ENCODE data around the gene DRICH1. TPM values are rescaled to one million over a fixed set of nuclear protein-coding genes. Genes with fewer than 3 reads are reported as not detected.
"Not testable (repeated sequence)": the region's sequence is repeated elsewhere in the genome, so short reads cannot be mapped to it uniquely, and the experiment has no call there.

The DRICH1 gene, protein sequence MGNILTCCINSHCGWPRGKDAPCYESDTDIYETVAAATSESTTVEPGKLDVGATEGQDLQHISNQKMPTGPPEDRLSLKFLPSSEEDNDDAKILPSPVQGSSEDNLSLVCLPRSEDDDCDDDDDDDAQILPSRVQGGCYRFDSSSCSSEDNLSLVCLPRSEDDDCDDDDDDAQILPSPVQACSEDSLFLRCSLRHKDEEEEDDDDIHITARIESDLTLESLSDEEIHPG
- total RNA-seq = 0.16 TPM
- long read RNA-seq = 0 reads

DNA sequence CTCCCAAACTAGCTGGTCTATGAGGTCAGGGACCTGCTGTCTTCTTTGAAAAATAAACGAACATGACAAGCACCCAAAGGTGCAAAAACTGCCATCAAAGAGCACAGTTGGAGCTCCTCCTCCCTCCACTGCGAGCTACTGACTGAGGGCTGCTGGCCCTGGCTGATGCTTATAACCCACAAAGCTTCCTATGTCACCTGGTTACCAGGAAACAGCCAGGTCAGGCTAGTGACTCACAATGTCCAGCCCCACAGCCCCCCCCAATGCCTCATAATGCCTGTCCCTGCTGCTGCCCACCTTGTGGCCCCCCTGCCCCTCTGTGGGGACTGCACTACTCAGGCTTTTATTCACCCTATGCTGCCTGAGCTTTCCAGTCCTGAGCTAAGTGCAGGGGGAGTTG lies at the start of gene DRICH1:
Gene DRICH1 (minus strand): TSS at position 144 of the 400 bp plus-strand sequence. CDS start 298 bp downstream, outside the sequence.
- DNase-seq = no peak
- intact Hi-C loops (cut with DNase I) = no loop called here
- no peak for ATAC-seq (ENCODE audit: poor library complexity)

DNA sequence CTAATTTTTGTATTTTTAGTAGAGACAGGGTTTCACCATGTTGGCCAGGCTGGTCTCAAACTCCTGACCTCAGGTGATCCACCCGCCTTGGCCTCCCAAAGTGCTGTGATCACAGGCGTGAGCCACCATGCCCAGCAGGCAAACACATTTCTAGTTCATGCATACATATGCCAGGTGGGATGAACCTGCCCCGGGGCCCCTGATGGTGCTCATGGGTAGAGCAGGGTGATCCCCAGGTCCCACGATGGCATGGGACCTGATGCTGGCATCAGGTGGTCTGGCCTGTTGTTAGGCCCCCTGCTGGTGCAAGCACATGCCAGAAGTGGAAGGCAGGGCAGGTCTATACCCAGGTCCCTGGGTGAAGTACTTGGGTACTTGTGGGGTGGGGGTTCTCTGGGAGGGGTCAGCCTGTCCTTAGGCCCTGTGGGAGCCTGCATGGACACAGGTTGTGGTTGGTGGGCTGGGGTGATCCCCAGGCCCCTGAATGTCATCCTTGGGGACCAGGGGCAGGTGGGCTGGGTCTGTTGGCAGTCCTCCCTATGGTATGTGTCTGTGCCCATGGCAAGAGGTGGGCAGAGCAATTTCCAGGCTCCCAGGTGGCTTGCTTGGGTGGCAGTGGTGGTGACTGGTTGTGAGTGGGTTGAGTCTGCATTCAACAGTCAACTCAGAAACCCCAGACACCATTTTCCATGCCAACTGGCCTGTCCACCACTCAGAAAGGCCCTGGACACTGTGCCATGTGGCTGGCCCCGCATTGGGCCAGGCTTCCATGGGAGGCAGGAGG lies 49.1 kb upstream of the DRICH1 start:
- intact Hi-C loops (cut with DNase I) = no loop called here
- ATAC-seq (ENCODE audit: poor library complexity) (no peak), DNase-seq (no peak)

DNA sequence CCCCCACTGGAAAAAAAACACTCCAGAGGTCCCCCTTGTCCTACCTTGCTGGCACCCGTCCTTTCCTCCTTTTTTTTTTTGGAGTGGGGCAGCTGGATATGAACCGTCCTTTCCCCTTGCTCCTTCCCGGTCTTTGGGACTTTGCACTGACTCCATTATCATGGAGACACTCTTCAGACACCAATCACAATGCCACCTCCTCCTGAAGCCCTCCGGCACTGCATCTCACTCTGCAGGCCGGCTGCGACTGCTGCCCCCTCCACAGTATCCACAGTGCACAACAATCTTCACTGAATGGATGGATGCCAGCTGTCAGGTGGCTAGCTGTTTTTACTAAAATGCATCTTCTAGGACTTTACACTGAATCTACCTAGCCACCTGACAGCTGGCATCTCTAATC lies 46.0 kb upstream of the DRICH1 start:
- DNase-seq = peak; percentile 27
- intact Hi-C loops (cut with DNase I) = no loop called here
- no peak for ATAC-seq (ENCODE audit: poor library complexity)

DNA sequence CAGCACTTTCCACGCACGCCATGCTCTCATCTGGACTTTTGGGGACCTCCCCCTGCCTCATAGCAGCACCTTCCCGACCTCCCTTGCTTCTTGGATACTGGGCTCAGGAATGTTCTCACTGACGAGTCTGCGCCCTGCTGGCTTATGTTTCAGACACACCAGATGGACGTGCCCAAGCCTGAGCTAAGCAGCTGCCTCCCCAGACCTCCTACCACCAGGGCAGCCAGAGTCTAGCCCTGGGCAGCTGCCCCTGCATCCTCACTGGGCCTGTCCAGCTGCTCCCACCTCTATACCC lies 45.5 kb upstream of the DRICH1 start:
- intact Hi-C loops (cut with DNase I) = no loop called here
- peak; percentile 33 for DNase-seq
- no peak for ATAC-seq (ENCODE audit: poor library complexity)

DNA sequence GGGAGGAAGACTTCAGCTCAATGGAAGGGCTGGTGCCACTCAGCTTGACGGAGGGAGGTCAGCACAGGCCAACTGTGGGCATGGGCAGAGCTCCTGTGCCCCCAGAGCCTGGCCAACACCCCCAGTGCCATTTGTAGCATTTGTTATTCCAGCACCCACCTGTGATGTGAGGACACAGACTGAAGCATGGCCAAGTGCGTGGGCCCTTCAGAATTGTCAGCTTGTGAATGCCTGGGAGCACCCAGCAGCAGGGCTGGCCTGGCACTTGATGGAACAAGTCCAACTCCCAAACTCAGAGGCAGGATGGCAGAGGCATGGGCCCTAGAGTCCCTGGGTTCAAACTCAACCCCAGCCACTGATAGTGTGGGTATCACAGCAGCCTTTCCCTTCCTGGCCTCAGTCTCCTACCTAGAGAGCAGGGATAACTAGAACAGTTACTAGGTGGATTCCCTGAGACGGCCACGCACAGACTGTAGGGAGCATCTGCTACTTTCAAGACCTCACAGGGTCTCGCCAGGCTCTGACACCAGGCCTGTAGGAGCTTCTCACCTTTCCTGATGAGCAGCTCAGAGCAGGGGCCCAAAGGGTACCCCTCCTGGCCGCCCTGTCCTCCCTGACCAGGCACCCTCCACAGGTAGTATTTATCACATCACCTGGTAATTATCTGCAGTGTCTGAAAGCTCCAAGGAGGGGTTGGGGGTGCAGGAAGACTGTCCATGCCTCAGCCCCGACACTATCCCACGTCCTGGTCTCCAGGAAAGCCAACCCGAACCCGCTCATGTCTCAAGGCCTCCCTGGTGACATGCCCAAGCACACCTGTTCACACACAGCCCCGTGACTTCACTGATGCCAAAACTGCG lies 45.0 kb upstream of the DRICH1 start:
- intact Hi-C loops (cut with DNase I); ATAC-seq (ENCODE audit: poor library complexity): not testable (repeated sequence)
- DNase-seq = peak; percentile 11

DNA sequence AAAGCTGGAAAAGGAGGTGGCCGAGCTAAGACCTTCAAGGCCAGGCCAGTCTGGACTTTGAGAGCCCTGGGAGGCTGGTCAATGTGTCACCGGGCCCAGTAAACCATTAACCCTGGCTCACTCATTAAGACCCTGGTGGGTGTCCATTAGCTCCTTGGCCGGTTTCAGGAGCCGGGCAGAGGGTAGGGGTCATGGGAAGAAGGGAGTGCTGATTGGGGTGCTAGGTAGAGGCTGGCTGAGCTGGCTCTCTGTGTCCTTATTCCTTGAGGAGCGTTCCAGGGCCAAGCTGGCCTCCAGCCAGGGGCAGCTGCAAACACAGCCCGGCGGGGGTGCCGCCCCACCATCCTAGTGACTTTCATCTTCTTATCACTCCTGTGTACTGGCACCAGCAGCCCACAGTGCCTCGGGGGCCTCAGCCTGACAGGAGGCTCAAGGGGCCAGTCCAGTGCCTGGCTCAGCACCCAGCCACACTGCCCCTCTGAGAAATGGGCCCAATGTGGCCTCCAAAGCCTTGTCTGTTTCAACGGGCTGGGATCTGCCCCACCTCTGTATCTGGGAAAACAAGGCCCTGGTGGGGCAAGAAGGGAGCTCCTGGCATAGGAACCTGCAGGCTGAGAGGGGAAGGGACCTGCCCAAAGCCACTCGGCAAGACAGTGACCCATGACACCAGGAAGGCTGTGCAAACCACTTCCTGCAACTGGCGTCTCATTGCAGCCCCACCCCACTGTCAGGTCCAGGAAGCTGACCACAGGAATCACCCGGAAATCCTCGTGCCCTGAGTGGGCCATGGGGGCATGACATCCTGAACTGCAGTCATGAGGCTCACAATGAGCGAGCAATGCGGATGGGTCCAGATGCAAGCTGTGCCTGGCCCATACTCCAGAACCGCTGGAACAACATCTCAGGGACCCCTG lies 43.6 kb upstream of the DRICH1 start:
- intact Hi-C loops (cut with DNase I) = no loop called here
- peak; percentile 57 for DNase-seq
- ATAC-seq (ENCODE audit: poor library complexity) = peak; percentile 32

DNA sequence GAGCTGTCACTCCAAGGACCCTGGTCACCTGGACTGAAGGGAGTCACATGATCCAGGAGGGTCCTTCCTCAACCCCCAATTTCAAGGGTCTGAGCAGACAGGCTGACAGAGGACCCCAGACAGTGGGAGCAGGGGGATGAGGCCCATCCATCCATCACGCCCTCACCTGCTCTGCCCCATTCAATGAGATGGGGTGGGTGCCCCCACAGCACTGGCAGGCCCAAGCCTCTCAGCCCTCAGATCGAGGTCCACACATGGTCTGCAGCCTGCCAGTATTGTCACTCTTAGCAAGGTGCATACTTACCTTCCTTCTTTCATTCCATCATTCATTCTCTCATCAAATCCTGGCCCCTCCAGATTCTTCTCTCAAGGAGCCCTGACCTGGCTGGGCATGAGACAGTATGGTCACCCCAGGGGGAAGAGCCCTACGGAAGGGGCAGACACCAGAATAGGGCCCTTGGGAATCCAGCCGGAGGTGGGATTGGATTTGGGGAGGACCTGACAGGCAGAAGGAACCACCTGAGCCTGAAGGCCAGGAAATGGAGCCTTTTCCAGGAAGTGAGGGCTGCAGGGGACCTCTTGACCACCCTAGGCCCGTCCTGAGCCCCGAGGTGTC lies 42.9 kb upstream of the DRICH1 start:
- peak; percentile 4 for DNase-seq
- ATAC-seq (ENCODE audit: poor library complexity); intact Hi-C loops (cut with DNase I): not testable (repeated sequence)

DNA sequence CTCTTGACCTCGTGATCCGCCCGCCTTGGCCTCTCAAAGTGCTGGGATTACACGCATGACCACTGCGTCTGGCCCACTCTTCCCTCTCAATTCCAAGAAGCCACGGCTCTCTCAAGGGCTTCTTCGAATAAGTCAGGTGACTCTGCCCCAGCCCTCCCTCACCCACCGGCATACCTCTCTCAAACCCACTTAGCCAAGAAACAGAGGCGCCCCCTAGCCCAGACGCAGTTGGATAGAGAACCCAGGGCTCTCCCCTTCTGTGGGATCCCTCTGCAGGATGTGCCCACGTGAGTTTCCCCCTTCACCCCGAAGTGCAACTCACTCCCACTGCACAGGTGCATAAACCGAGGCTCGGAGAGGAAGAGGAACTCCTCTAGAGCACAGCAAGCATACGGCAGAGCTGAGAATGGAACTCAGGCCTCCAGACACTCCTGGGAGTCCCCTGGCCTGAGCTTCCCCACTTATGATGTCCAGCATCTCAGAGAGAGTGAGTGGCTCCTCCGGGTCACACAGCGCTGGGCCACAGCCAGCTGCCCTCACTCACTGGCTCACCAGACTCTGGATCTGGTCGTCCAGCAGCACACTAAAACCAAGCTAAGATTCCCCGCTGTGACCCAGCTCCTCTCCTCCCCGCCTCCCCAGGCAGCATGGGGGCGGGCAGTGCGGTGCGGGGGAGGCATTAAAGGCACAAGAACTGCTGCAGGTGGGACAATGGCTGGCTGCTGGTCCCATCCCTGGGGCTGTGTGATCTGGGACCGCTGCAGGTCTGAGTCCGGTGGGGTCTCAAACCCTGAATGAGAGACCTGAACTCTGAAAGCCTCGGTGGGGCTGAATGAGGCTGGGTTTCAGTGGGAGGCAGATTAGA lies 41.9 kb upstream of the DRICH1 start:
- intact Hi-C loops (cut with DNase I) = no loop called here
- ATAC-seq (ENCODE audit: poor library complexity) = no peak
- peak; percentile 19 for DNase-seq

DNA sequence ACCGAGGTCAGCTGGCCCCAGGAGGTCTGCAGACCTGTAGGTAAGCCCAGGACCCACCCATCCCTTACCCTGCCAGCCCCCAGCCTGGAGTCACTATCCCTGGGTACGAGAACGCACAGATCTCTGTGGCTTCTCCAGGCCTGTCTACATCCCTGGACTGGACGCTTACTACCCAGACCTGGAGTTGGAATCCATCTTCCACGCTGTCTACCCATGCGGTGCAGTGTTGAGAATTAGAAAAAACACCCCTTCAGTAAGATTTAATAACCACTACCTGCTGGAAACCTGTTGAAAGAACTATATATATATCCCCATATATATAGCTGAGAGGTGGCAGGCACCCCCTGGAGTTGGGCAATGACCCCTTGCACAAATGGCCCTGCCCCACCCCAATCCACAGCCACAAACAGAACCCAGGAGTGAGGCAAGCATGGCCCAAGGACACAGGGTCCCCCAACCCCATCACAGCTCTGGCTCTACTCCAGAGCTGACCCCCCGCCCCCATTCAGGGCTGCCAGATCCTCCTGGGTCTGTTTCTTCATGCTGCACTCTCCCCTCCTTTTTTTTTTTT lies 41.0 kb upstream of the DRICH1 start:
- intact Hi-C loops (cut with DNase I) = no loop called here
- ATAC-seq (ENCODE audit: poor library complexity) (no peak), DNase-seq (peak; percentile 25)

DNA sequence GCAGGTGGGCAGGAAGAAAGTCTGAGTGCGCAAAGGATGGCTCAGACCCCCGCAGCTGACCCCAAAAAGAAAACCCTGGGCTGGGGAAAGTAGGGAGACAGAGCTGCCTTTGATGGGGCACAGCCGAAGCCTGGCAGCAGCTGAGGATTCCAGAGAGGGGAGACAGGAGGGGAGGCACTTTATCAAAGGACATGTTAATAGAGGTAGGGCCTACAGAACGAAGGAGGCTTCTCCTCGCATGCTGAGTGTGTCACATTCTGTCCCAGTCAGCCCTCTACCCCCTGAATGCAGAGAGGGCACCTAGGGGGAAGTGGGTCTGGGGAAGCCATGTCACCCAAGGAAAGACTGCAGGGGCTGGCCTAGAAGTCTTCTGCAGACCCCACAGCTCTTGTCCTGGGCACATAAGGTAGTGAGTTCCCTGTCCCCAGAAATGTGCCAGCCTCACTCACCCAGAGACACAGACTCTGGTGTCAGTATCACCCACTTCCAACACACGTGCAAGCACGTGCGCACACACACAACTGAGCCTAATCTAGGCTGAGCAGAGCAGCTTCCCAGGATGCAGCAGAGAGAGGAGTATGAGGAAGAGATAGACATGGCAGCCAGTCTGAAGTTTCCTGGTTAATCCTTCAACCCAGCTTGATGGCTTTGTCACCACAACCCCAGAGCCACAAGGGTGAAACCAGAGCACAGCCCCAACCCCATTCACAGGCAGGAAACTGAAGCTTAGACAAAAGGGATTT lies 40.4 kb upstream of the DRICH1 start:
- ATAC-seq (ENCODE audit: poor library complexity); intact Hi-C loops (cut with DNase I): not testable (repeated sequence)
- peak; percentile 8 for DNase-seq

DNA sequence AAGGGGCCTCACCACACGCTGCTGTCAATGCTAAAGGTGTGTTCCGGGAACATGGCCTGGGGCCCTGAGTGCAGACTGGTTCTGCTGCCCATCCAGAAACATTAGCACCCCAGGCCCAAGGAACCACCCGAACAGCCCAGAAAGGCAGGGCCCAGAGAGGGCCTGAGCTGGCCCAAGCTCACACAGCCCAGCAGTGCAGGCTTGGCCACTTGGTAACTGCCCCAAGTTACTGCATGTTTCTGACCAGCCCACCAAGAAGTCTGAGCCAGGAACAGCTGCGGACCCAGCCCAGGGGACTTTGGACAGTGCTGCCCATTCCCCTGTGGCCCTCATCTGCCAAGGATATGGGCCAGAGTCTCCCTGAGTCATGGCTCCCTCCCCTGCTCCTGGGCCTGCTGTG lies 39.3 kb upstream of the DRICH1 start:
- intact Hi-C loops (cut with DNase I) = not testable (repeated sequence)

DNA sequence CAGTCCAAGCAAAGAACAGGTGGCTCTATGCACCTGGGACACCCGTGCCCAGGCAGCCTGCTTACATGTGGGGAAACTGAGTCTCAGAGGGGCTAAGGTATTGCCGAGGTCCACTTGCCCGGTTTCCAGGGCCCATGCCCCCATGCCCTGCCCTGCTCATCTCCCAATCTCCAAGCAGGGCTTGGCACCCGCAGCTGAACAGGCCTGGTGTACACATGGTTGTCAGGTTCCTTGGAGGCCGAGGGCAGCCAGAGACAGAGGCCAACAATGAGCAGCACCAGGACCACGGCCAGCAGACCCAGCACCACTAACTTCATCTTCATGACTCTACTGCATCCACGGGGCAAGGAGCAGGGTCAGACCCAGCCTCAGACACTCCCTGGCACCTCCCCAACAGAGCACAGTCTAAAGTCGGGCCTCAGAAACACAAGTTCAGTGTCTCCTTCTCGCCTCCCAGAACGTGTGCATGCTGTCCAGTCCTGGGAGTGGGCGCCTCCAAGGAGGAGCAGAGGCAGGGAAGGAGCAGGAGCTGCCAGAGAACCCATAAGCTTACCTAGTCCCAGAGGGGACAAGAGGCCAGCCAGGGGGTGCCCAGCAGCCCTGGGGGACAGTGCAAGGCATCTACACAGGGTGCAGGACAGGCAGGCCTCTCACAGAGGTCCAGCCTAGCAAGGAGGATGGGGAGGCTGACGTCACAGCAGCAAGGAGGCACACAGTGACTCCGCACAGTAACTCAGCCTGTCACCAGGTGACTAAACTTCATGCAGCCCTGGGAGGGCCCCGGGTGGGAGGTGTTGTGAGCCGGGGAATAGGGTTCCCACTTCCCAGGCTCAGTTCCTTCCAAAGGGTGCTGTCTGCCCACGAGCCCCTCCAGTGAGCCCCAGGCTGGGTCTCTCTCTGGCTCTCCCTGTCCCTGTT lies 38.5 kb upstream of the DRICH1 start:
- DNase-seq (peak; percentile 24), ATAC-seq (ENCODE audit: poor library complexity) (no peak)
- intact Hi-C loops (cut with DNase I) = no loop called here

More for the DNA sequence above, 39.3 kb upstream of the DRICH1 start:
- not testable (repeated sequence) for DNase-seq
- ATAC-seq (ENCODE audit: poor library complexity) = peak; percentile 25

DNA sequence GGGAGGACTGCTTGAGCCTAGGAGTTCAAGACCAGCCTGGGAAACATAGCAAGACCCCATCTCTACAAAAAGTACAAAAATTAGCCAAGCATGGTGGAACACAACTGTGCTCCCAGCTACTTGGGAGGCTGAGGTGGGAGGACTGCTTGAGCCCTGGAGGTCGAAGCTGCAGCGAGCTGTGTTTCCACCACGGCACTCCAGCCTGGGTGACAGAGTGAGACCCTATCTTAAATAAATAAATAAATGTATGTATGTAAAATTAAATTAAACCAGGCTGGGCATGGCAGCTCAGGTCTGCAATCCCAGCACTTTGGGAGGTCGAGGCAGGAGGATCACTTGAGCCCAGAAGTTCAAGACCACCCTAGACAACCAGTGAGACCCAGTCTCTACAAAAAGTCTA lies 28.3 kb upstream of the DRICH1 start:
- ATAC-seq (ENCODE audit: poor library complexity); intact Hi-C loops (cut with DNase I): not testable (repeated sequence)
- peak; percentile 5 for DNase-seq

DNA sequence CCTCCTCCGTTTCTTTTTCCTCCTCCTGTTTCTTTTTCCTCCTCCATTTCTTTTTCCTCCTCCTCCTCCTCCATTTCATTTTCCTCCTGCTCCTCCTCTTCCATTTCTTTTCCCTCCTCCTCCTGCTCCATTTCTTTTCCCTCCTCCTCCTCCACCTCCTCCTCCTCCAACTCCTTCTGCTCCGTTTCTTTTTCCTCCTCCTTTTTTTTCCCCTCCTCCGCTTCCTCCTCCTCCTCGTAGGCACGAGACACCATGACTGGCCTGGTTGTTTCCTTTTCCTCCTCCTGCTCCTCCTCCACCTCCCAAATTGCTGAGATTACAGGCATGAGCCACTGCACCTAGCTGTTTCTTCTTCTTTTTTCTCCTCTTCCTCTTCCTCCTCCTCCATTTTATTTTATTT lies 25.6 kb upstream of the DRICH1 start:
- no peak for DNase-seq
- no peak for ATAC-seq (ENCODE audit: poor library complexity)
- intact Hi-C loops (cut with DNase I) = no loop called here

DNA sequence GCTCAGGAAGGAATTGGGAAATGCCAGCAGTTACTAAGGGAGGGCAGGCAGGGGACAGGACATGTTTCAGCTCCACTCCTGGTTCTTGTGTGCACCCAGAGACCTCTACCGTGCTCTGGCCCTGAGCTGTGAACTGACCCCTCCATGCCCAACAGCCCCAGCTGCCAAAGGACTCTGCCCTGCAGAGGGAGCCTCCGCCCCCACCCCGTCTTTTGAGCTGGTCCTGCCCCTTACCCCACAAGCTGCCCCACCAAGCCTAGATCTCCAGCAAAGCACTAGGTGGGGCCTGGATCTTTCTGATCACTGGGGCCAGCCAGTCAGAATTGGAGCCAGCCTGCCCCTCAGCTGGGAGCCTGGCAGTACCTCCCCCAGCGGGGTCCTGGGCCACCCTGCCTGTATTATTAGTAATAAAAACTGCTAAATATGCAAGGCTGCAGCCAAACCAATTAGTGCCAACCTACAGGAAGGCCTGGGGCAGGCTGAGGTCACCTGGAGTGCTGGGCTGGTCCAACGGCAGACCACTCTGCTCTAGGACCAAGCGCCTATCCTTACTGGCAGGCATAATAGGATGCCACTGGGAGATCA lies 23.9 kb upstream of the DRICH1 start:
- ATAC-seq (ENCODE audit: poor library complexity) (no peak), DNase-seq (no peak)
- intact Hi-C loops (cut with DNase I) = no loop called here

Data from Right ventricle myocardium superior (tissue), 1 donor.